Measurements from ENCODE around the gene MDH2. TPM values are rescaled to one million over a fixed set of nuclear protein-coding genes. Genes with fewer than 3 reads are reported as not detected.
A peak's percentile ranks its signal among the peaks of the same experiment; 100 is the strongest.
"Not testable (repeated sequence)": the region's sequence is repeated elsewhere in the genome, so short reads cannot be mapped to it uniquely, and the experiment has no call there.

MDH2 gene
- polyA plus RNA-seq (2012; ENCODE audit: low read depth, missing spikeins) = 196 TPM

DNA sequence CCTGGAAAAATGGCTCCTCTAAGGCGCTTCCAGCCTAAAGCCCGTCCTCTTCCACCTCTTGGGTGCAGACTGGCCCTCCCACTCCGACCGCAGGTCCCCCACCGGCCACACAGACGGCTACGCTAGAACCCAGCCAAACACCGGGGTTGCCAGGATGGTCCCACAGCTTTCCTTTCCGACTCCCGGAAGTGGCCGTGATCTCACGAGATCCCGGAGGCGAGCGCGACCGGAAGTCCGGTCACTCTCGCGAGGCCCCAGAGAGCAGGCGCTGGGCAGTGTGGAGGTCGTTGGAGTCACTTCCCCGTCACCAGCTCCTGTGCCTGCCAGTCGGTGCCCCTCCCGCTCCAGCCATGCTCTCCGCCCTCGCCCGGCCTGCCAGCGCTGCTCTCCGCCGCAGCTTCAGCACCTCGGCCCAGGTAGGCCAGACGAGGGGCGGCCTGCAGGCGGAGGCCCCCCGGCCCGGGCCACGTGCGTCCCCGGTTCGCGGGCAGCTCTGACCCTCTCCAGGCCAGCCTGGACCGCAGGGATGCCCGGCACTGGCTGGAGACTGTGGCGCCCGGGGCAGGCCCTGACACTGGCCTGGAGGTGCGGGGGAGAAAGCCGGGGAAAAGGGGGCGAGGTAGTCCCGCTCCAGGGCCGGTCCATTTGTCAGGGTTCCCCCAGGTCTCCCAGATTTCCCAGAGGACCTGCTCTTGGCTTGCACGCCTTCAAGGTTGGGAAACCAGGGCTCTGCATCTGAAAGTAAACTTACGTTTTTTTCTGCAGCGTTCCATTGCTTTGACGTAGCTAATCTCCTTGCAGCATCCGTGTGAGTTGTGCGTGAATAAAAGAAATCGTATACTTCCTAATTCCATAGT lies at the start of gene MDH2, which contains the start of gene STYXL1:
TSS of gene MDH2 (plus strand) at position 296 of the 857 bp plus-strand sequence. CDS start at position 351, 55 bp downstream.
TSS of gene STYXL1 (minus strand) at position 190 of the 857 bp plus-strand sequence. CDS start 17,477 bp downstream, outside the sequence.
- FAIRE-seq = peak; percentile 91
- TF ChIP-seq PAX5 (IDR thresholded peaks at IDR 0.05; ENCODE audit: insufficient read depth, low read length, severe bottlenecking) (no peak), POLR2A (IDR thresholded peaks at IDR 0.05; ENCODE audit: low read depth, low read length) (peak; percentile 95), SPI1 (IDR thresholded peaks at IDR 0.05; ENCODE audit: low read depth, low read length) (peak; percentile 42; the same call in 1 of the 2 replicates), POU2F2 (IDR thresholded peaks at IDR 0.05; ENCODE audit: low read depth, low read length) (peak; percentile 62; the same call in 1 of the 2 replicates), POLR2AphosphoS5 (IDR thresholded peaks at IDR 0.05; ENCODE audit: low read depth, low read length) (peak; percentile 94), TAF1 (IDR thresholded peaks at IDR 0.05; ENCODE audit: low read depth, low read length) (peak; percentile 92)
- DNase-seq (ENCODE audit: insufficient read length, low spot score) = peak; percentile 98

- DNase-seq (ENCODE audit: insufficient read length, low spot score) (no peak), FAIRE-seq (no peak)
- TF ChIP-seq POU2F2 (IDR thresholded peaks at IDR 0.05; ENCODE audit: low read depth, low read length) (no peak), POLR2A (IDR thresholded peaks at IDR 0.05; ENCODE audit: low read depth, low read length) (no peak), POLR2AphosphoS5 (IDR thresholded peaks at IDR 0.05; ENCODE audit: low read depth, low read length) (no peak), TAF1 (IDR thresholded peaks at IDR 0.05; ENCODE audit: low read depth, low read length) (no peak), SPI1 (IDR thresholded peaks at IDR 0.05; ENCODE audit: low read depth, low read length) (no peak), PAX5 (IDR thresholded peaks at IDR 0.05; ENCODE audit: insufficient read depth, low read length, severe bottlenecking) (no peak)
Measured at GRCh38 chr7:76000566-76000965, 47.3 kb upstream of the MDH2 start.

- no peak for FAIRE-seq
Measured at GRCh38 chr7:76002139-76002538, 45.8 kb upstream of the MDH2 start.

DNA sequence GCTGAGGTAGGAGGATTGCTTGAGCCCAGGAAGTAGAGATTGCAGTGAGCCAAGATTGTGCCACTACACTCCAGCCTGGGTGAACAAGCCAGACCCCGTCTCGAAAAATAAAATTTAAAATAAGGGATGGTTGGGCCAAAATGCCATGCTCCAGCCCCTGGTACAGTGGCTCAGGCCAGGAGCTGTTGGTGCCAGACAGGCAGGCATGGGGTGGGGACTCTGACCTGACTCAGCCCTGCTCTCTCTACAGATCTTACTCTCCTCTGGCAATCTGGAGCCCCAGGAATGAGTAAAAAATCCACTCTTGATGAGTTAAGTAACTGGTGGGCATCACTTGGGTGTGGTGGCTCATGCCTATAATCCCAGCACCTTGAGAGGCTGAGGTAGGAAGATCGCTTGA lies 45.1 kb upstream of the MDH2 start:
- TF ChIP-seq POLR2A (IDR thresholded peaks at IDR 0.05; ENCODE audit: low read depth, low read length) (no peak), POU2F2 (IDR thresholded peaks at IDR 0.05; ENCODE audit: low read depth, low read length) (no peak), SPI1 (IDR thresholded peaks at IDR 0.05; ENCODE audit: low read depth, low read length) (no peak), PAX5 (IDR thresholded peaks at IDR 0.05; ENCODE audit: insufficient read depth, low read length, severe bottlenecking) (no peak), POLR2AphosphoS5 (IDR thresholded peaks at IDR 0.05; ENCODE audit: low read depth, low read length) (no peak), TAF1 (IDR thresholded peaks at IDR 0.05; ENCODE audit: low read depth, low read length) (no peak)
- FAIRE-seq = no peak
- no peak for DNase-seq (ENCODE audit: insufficient read length, low spot score)

More at GRCh38 chr7:76002139-76002538, 45.8 kb upstream of the MDH2 start:
- no peak for TF ChIP-seq PAX5 (IDR thresholded peaks at IDR 0.05; ENCODE audit: insufficient read depth, low read length, severe bottlenecking)
- no peak for TF ChIP-seq POLR2AphosphoS5 (IDR thresholded peaks at IDR 0.05; ENCODE audit: low read depth, low read length)
- TF ChIP-seq TAF1 (IDR thresholded peaks at IDR 0.05; ENCODE audit: low read depth, low read length) = no peak
- no peak for TF ChIP-seq POLR2A (IDR thresholded peaks at IDR 0.05; ENCODE audit: low read depth, low read length)
- TF ChIP-seq SPI1 (IDR thresholded peaks at IDR 0.05; ENCODE audit: low read depth, low read length) = no peak
- no peak for TF ChIP-seq POU2F2 (IDR thresholded peaks at IDR 0.05; ENCODE audit: low read depth, low read length)
- DNase-seq (ENCODE audit: insufficient read length, low spot score) = no peak

GRCh38 chr7:76003351-76003750 lies 44.6 kb upstream of the MDH2 start:
- no peak for FAIRE-seq
- no peak for DNase-seq (ENCODE audit: insufficient read length, low spot score)
- no peak for TF ChIP-seq SPI1 (IDR thresholded peaks at IDR 0.05; ENCODE audit: low read depth, low read length)
- TF ChIP-seq PAX5 (IDR thresholded peaks at IDR 0.05; ENCODE audit: insufficient read depth, low read length, severe bottlenecking) = no peak
- no peak for TF ChIP-seq POLR2AphosphoS5 (IDR thresholded peaks at IDR 0.05; ENCODE audit: low read depth, low read length)
- TF ChIP-seq POLR2A (IDR thresholded peaks at IDR 0.05; ENCODE audit: low read depth, low read length) = no peak
- TF ChIP-seq TAF1 (IDR thresholded peaks at IDR 0.05; ENCODE audit: low read depth, low read length) = no peak
- TF ChIP-seq POU2F2 (IDR thresholded peaks at IDR 0.05; ENCODE audit: low read depth, low read length) = no peak

DNA sequence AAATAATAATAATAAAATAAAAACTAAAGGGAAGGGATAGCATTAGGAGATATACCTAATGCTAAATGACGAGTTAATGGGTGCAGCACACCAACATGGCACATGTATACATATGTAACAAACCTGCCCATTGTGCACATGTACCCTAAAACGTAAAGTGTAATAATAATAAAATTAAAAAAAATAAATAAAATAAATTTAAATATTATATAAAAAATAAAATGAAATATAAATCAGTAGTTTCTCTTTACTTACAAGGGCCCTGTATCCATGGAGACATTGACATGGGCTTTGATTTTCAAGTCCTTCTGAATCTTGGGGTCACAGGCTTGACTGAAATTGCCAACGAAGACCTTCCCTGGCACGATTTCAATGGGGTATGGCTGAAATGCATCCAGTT lies 42.9 kb upstream of the MDH2 start:
- FAIRE-seq = not testable (repeated sequence)

GRCh38 chr7:76008156-76008687 lies 39.7 kb upstream of the MDH2 start:
- DNase-seq (ENCODE audit: insufficient read length, low spot score) = no peak
- no peak for TF ChIP-seq POU2F2 (IDR thresholded peaks at IDR 0.05; ENCODE audit: low read depth, low read length)
- no peak for FAIRE-seq

More for the DNA sequence above, 42.9 kb upstream of the MDH2 start:
- DNase-seq (ENCODE audit: insufficient read length, low spot score) = not testable (repeated sequence)

- no peak for DNase-seq (ENCODE audit: insufficient read length, low spot score)
- peak; percentile 16 for FAIRE-seq
- TF ChIP-seq POU2F2 (IDR thresholded peaks at IDR 0.05; ENCODE audit: low read depth, low read length) (no peak), TAF1 (IDR thresholded peaks at IDR 0.05; ENCODE audit: low read depth, low read length) (no peak), POLR2A (IDR thresholded peaks at IDR 0.05; ENCODE audit: low read depth, low read length) (no peak), PAX5 (IDR thresholded peaks at IDR 0.05; ENCODE audit: insufficient read depth, low read length, severe bottlenecking) (no peak), SPI1 (IDR thresholded peaks at IDR 0.05; ENCODE audit: low read depth, low read length) (no peak)
Measured at GRCh38 chr7:76009672-76010600, 38.0 kb upstream of the MDH2 start.

GRCh38 chr7:76011442-76011861 lies 36.5 kb upstream of the MDH2 start:
- DNase-seq (ENCODE audit: insufficient read length, low spot score) = no peak
- FAIRE-seq = no peak
- TF ChIP-seq TAF1 (IDR thresholded peaks at IDR 0.05; ENCODE audit: low read depth, low read length) (no peak), POLR2AphosphoS5 (IDR thresholded peaks at IDR 0.05; ENCODE audit: low read depth, low read length) (no peak), SPI1 (IDR thresholded peaks at IDR 0.05; ENCODE audit: low read depth, low read length) (no peak), PAX5 (IDR thresholded peaks at IDR 0.05; ENCODE audit: insufficient read depth, low read length, severe bottlenecking) (no peak), POU2F2 (IDR thresholded peaks at IDR 0.05; ENCODE audit: low read depth, low read length) (no peak), POLR2A (IDR thresholded peaks at IDR 0.05; ENCODE audit: low read depth, low read length) (no peak)

Data from GM12891 (cell line).